CD14-positive monocyte (primary cell): Measurements from ENCODE around the gene KCNJ16. TPM values are rescaled to one million over a fixed set of nuclear protein-coding genes. Genes with fewer than 3 reads are reported as not detected.

Source experiments
- DNase-seq, 3 donors: peaks; one replicate each; pipeline ENCODE4 v3.0.0-alpha.2; 2011 to 2022
- H2AFZ ChIP-seq: 2 replicates; pipeline ENCODE4 v1.6.0; 2012; ENCODE audit warnings: mild to moderate bottlenecking, low read depth, low read length, inconsistent platforms; ENCODE audit not compliant: insufficient read depth, poor library complexity, severe bottlenecking
- H3K27ac ChIP-seq, 2 donors: 1 replicate in 1 of 2; 2 replicates in 1 of 2; pipeline ENCODE4 v1.5.1; 2012 to 2013; ENCODE audit warnings: low read length in 2 of 2, control low read depth in 1 of 2, inconsistent platforms in 1 of 2, low read depth in 1 of 2, mild to moderate bottlenecking in 1 of 2
- H3K27me3 ChIP-seq, 2 donors: one replicate each; pipeline versions ENCODE4 v1.6.0 to v1.6.1; 2011 to 2013; ENCODE audit warnings: low read length in 2 of 2; ENCODE audit not compliant: control insufficient read depth in 2 of 2, insufficient read depth in 2 of 2
- H3K36me3 ChIP-seq, 2 donors: replicated peaks in 1 of 2; 1 replicate in 1 of 2; 2 replicates in 1 of 2; pipeline versions ENCODE4 v1.5.1 to v1.6.1; 2012 to 2013; ENCODE audit warnings: low read length in 2 of 2, control low read depth in 1 of 2, inconsistent platforms in 1 of 2, mild to moderate bottlenecking in 1 of 2; ENCODE audit not compliant: insufficient read depth in 2 of 2, control insufficient read depth in 1 of 2
- H3K4me1 ChIP-seq, 2 donors: 1 replicate in 1 of 2; 2 replicates in 1 of 2; pipeline versions ENCODE4 v1.5.1 to v1.6.1; 2012 to 2013; ENCODE audit warnings: low read length in 2 of 2, control low read depth in 1 of 2, inconsistent platforms in 1 of 2, mild to moderate bottlenecking in 1 of 2, moderate library complexity in 1 of 2; ENCODE audit not compliant: insufficient read depth in 2 of 2, control insufficient read depth in 1 of 2
- H3K4me2 ChIP-seq: replicated peaks from 2 replicates; pipeline ENCODE3; 2012; ENCODE audit warnings: low read length, moderate library complexity, mild to moderate bottlenecking; ENCODE audit not compliant: poor library complexity, severe bottlenecking; ENCODE audit errors: extremely low read depth
- H3K4me3 ChIP-seq, 3 experiments: fragments of 200-600 bp in 1 of 3; sonication (generic) in 1 of 3; replicated peaks in 1 of 3; 1 replicate in 2 of 3; 2 replicates in 1 of 3; pipeline ENCODE4 v1.5.1; 2011 to 2013; ENCODE audit warnings: low read length in 3 of 3, mild to moderate bottlenecking in 3 of 3, control low read depth in 2 of 3, low read depth in 2 of 3, inconsistent platforms in 1 of 3, moderate library complexity in 1 of 3
- H3K79me2 ChIP-seq: 2 replicates; pipeline ENCODE4 v1.6.0; 2012; ENCODE audit warnings: mild to moderate bottlenecking, control low read depth, inconsistent platforms, low read length, moderate library complexity; ENCODE audit not compliant: insufficient read depth
- H3K9ac ChIP-seq: 2 replicates; pipeline ENCODE4 v1.6.0; 2017; ENCODE audit warnings: low read length, mild to moderate bottlenecking; ENCODE audit not compliant: insufficient read depth, poor library complexity, severe bottlenecking
- H3K9me3 ChIP-seq, 2 donors: replicated peaks in 1 of 2; 1 replicate in 1 of 2; 2 replicates in 1 of 2; pipeline versions ENCODE4 v1.5.1 to v1.6.1; 2012 to 2013; ENCODE audit warnings: low read length in 2 of 2, control low read depth in 1 of 2; ENCODE audit not compliant: control insufficient read depth in 1 of 2, insufficient read depth in 1 of 2
- H4K20me1 ChIP-seq: 2 replicates; pipeline ENCODE4 v1.6.0; 2012; ENCODE audit warnings: mild to moderate bottlenecking, low read length, control low read depth, moderate library complexity; ENCODE audit not compliant: insufficient read depth
- H3K27ac Mint-ChIP-seq, 7 donors: one replicate each; pipeline ENCODE4 v1.8.0; 2020; ENCODE audit warnings: mild to moderate bottlenecking in 7 of 7, mixed read lengths in 7 of 7, moderate library complexity in 6 of 7, inconsistent platforms in 2 of 7
- H3K27me3 Mint-ChIP-seq, 3 donors: one replicate each; pipeline ENCODE4 v1.8.0; 2021 to 2022; ENCODE audit warnings: low read depth in 3 of 3, mild to moderate bottlenecking in 3 of 3, mixed read lengths in 3 of 3, moderate library complexity in 3 of 3, inconsistent platforms in 1 of 3
- H3K36me3 Mint-ChIP-seq, 2 donors: one replicate each; pipeline ENCODE4 v1.8.0; 2020; ENCODE audit warnings: mixed read lengths in 2 of 2, inconsistent platforms in 1 of 2, mild to moderate bottlenecking in 1 of 2
- H3K4me1 Mint-ChIP-seq: one replicate; pipeline ENCODE4 v1.8.0; 2020; ENCODE audit warnings: mild to moderate bottlenecking, mixed read lengths
- H3K4me3 Mint-ChIP-seq, 2 donors: one replicate each; pipeline ENCODE4 v1.8.0; 2020; ENCODE audit warnings: mild to moderate bottlenecking in 2 of 2, mixed read lengths in 2 of 2, moderate library complexity in 1 of 2
- H3K9me3 Mint-ChIP-seq, 7 donors: one replicate each; pipeline ENCODE4 v1.8.0; 2020 to 2022; ENCODE audit warnings: mixed read lengths in 7 of 7, mild to moderate bottlenecking in 6 of 7, moderate library complexity in 6 of 7, inconsistent platforms in 2 of 7
- WGBS: methylation state at CpG from one replicate; pipeline ENCODE4 v1.1.5; 2013; ENCODE audit warnings: missing lambda C conversion rate; ENCODE audit not compliant: insufficient coverage; 5-methylcytosine and 5-hydroxymethylcytosine counted together
- intact Hi-C, 2 donors: fragments of 100-400 bp; cut with micrococcal nuclease; formaldehyde crosslinking; loops; one replicate each; pipeline versions ENCODE4 v1.15.0 to v1.15.1; 2023
- polyA plus RNA-seq, 3 donors: library from polyadenylated mRNA; depleted of rRNA in 1 of 3; unstranded in 2 of 3; stranded (reverse) in 1 of 3; fragments of 300-500 nt in 2 of 3; fragments of >200 nt in 1 of 3; fragmentation: Illumina TruSeq in 2 of 3; gene quantifications; 1 replicate in 2 of 3; 2 replicates in 1 of 3; pipeline ENCODE4 v1.2.3, GENCODE V29; 2012 to 2021
- TF ChIP-seq, protein P1 (sequence below): fragments of 200-600 bp; IDR thresholded peaks from one replicate; pipeline ENCODE4 v1.8.0; 2022; ENCODE audit warnings: antibody characterized with exemption, mild to moderate bottlenecking

The KCNJ16 gene
- polyA plus RNA-seq, 3 donors: not detected

DNA sequence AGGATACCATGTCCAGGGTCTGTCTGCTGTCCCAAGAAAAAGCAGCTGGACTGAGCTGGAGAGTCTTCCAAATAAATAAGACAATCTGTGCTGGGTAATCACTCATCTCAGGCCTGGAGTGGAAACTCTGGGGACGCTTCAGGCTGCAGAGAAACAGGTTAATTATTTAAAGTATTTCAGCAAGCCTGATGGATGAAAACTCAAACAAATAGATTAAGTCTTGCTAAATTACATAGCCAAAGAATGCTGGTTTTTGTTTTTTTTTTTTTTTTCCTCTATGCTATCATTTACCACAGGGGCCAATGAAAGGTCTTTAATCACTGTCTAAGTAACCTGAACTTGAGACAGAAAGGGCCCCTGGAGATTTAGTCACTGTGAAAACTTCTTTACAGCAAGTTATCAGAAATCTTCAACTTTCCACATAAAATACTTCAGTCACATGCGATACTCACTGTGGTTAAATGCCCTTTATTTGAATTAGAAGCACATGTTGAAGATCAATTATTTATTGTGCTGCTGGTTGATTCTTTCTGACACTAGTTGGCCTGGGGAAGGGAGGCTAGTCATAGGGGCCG, 63.4 kb downstream of the KCNJ16 start:
- H3K9me3 Mint-ChIP-seq: no peaks in the 10 kb centered on the region
- no peak overlapping the region for H3K4me3 Mint-ChIP-seq
- Histone ChIP-seq H3K9me3 (no peaks in the 10 kb centered on the region), H3K4me3 (no peak overlapping the region), H3K36me3 (no peaks in the 10 kb centered on the region), H3K79me2 (no peaks in the 10 kb centered on the region), H3K4me1 (peaks cover 10 to 12% of the 10 kb centered on the region in 2 donors), H3K9ac (no peak overlapping the region), H3K4me2 (no peak overlapping the region), H4K20me1 (no peaks in the 10 kb centered on the region), H3K27ac (no peak overlapping the region), H3K27me3 (no peaks in the 10 kb centered on the region), H2AFZ (no peak overlapping the region)
- intact Hi-C loops: no loop called here
- DNase-seq: no peak
- no peaks in the 10 kb centered on the region for H3K36me3 Mint-ChIP-seq
- peaks cover 16% of the 10 kb centered on the region for H3K4me1 Mint-ChIP-seq
- WGBS: 100% methylated on average over 1 of the region's 3 CpGs
- no peak overlapping the region for H3K27ac Mint-ChIP-seq
- peaks cover 0 to 2% (median 0%) of the 10 kb centered on the region in 3 donors for H3K27me3 Mint-ChIP-seq
- TF ChIP-seq, protein P1, sequence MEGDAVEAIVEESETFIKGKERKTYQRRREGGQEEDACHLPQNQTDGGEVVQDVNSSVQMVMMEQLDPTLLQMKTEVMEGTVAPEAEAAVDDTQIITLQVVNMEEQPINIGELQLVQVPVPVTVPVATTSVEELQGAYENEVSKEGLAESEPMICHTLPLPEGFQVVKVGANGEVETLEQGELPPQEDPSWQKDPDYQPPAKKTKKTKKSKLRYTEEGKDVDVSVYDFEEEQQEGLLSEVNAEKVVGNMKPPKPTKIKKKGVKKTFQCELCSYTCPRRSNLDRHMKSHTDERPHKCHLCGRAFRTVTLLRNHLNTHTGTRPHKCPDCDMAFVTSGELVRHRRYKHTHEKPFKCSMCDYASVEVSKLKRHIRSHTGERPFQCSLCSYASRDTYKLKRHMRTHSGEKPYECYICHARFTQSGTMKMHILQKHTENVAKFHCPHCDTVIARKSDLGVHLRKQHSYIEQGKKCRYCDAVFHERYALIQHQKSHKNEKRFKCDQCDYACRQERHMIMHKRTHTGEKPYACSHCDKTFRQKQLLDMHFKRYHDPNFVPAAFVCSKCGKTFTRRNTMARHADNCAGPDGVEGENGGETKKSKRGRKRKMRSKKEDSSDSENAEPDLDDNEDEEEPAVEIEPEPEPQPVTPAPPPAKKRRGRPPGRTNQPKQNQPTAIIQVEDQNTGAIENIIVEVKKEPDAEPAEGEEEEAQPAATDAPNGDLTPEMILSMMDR: no peak

DNA sequence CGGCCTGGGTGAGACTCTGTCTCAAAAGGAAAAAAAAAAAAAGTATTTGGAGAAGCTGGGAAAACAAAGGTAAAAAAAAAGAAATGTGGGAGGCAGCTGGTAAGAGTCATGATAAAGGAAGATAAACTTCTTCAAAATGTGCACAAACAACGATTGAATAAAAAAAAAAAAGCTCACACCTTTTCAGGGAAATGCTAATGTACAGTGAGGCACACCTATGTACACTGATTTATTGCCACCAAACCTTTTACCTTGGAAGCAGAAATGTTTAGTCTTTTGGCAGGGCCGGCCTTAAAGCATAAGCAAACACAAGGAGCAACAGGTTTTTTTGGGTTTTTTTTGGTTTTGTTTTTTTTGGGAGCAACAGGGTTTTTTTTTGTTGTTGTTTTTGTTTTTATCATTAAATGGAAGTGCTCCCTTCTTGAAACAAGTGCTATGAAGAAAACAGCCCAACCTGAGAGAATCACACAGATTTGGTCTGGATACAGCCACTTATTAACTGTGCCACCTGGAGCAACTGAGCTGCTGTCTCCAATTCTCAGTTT, 64.5 kb downstream of the KCNJ16 start:
- Histone ChIP-seq H3K4me1 (peaks cover 10 to 12% of the 10 kb centered on the region in 2 donors), H3K9me3 (no peaks in the 10 kb centered on the region), H3K4me3 (no peak overlapping the region), H3K27me3 (no peaks in the 10 kb centered on the region), H2AFZ (no peak overlapping the region), H3K36me3 (no peaks in the 10 kb centered on the region), H3K79me2 (no peaks in the 10 kb centered on the region), H4K20me1 (no peaks in the 10 kb centered on the region), H3K4me2 (no peak overlapping the region), H3K27ac (no peak overlapping the region), H3K9ac (no peak overlapping the region)
- TF ChIP-seq, protein P1: no peak
- intact Hi-C loops: no loop called here
- DNase-seq: no peak
- Mint-ChIP-seq H3K27ac (peak overlapping the region in 1 of 7 donors; percentile 61), H3K36me3 (no peaks in the 10 kb centered on the region), H3K9me3 (no peaks in the 10 kb centered on the region), H3K4me3 (no peak overlapping the region), H3K27me3 (peaks cover 0 to 2% (median 0%) of the 10 kb centered on the region in 3 donors), H3K4me1 (peaks cover 16% of the 10 kb centered on the region)
- no CpG with 5 or more reads among the region's 3 CpGs for WGBS
